HG03159 (cell line): ENCODE results near the gene LRRC61.
"Not testable (repeated sequence)": the region's sequence is repeated elsewhere in the genome, so short reads cannot be mapped to it uniquely, and the experiment has no call there.

Experiments used
- ATAC-seq: cut with Tn5 transposase; IDR thresholded peaks from one replicate; pipeline ENCODE4 v1.9.1; 2021; ENCODE audit warnings: mild to moderate bottlenecking, moderate library complexity; ENCODE audit not compliant: unreplicated experiment

Gene LRRC61, protein sequence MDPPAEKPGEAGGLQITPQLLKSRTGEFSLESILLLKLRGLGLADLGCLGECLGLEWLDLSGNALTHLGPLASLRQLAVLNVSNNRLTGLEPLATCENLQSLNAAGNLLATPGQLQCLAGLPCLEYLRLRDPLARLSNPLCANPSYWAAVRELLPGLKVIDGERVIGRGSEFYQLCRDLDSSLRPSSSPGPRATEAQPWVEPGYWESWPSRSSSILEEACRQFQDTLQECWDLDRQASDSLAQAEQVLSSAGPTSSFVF

DNA sequence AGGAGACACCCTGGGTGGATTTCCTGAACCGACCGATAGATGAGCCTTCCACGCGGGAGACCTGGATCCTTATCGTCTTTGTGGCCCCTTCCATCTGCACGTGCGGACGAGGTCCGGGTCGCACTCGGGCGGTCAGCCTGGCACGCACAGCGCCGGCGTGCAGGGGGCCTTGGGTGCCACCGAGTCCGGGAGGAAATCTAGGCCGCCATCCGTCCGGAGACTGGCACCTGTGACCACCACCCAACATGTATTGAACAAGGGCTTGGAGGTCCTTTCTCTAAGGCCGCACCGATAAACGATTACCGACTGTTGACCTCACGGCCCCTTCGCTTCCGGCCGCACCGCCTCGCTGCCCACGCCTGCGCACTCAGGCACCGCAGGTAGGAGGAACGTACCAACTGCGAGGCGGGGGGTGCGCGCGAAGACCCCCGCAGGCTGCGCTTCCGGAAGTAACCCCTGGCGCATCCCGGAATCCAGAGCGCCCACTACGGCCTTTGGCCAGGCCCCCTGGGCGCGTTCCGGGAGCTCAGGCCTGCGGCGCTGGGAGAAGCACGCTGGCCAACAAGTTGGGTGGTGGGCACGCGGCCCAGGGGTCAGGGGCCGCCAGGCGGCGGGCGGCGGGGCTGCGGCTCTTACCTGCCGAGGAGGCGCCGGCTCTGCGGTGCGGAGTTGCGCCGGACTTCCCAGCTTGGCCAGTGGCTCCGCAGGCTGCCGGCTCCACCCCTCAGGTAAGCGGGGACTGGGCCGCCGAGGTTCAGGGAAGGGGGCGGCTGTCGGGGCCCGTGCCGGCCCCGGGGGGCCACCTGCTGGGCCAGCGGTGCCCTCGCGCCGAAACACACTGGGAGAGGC lies at the start of gene LRRC61, which contains the start of gene ACTR3C:
Gene LRRC61 (plus strand): TSS at position 523 of the 849 bp plus-strand sequence. CDS start 13,507 bp downstream, outside the sequence.
Gene ACTR3C (minus strand): TSS at position 713 of the 849 bp plus-strand sequence. CDS start 28,249 bp downstream, outside the sequence.
- peak; percentile 66 for ATAC-seq

DNA sequence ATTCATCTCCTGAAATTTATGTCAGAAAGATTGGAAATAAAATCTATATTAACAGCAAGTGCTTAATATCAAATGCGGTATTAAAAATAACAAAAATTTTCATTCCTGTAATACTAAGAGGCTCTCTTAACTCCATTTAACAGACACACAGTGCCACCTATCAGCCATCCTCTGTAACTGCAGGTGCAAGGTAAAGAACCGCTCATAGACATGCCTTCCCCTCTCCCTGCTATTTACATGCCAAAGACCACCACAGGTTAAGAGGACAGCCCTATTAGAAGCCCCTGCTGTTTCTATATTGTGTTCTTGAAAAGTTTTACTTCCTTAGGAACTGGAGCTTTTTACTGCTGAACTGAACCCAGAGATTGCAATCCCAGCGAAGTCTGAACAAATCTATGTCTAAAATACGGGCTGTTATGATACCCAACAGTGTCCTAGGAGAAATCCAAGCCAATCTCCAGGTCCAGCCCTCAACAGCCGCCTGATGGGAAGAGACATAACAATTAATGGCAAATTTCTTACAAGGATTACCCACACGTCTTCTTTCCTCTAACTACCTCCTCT lies 46.9 kb upstream of the LRRC61 start:
- peak; percentile 66 for ATAC-seq

DNA sequence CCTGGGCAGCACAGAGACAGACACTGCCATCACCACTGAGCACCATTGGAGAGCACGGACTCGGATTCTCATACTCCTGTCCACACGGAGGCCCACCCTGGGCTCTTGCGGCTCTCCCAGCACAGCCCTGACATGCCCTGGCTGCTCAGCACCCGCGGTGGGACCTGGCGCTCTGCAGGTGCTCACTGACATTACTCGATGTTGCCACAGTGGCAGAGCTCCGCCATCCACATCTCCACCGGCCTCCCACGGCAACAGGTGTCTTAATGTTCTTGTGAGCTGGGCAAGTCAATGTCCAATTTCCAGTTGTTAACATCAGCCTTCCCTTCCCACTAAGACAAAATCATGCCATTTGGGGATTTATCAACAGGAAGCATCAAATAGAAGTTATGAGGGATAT lies 44.8 kb upstream of the LRRC61 start:
- not testable (repeated sequence) for ATAC-seq

DNA sequence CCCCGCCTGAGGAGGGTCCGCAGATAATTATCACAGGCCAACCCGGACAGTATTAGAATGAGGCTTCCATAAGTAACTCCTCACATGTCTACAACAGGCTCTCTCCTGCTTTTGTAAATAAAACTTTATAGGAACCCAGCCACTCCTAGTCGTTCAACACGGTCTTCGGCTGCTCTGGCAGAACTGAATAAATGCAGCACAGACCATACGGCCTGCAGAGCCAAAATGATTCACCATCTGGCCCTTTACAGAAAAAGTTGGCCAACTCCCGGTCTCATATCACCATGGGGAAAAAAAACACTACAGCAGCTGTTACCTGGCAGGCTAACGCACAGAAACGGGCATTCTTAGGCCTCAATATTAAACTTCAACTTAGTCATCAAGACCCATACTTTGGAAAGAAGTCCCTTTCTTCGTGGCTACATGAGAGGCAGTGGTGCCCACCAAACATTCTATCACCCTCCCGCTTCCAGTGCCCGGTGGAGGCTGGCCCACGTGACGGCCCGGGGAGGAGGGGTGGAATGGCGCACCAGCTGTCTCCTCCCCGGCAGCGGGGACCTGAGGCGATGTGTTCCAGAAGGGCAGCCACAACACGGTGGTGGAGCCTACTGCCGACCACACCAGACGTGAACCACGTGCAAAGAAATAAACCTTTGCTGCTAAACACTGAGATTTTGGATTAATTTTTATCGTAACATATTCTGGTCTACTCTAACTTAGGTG lies 41.3 kb upstream of the LRRC61 start:
- ATAC-seq: not testable (repeated sequence)

DNA sequence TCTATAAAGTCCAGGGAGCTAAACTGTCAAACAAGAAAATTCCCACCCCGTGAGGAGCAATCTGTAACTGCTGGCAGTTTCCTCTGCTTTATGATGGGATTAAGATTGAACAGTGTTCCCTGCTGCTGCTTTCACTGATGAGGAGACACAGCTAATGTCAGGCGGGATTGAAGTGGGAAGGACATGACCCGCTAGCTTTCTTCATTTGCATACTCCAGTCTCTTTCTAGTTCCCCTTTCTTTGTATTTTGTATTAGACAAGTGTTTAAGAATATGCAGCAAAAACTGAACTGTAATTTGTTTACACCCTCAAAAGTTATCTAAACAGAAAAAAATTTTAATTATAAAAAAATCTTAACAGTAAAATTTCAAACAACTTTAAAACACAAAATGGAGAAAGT lies 40.0 kb upstream of the LRRC61 start:
- ATAC-seq: not testable (repeated sequence)

DNA sequence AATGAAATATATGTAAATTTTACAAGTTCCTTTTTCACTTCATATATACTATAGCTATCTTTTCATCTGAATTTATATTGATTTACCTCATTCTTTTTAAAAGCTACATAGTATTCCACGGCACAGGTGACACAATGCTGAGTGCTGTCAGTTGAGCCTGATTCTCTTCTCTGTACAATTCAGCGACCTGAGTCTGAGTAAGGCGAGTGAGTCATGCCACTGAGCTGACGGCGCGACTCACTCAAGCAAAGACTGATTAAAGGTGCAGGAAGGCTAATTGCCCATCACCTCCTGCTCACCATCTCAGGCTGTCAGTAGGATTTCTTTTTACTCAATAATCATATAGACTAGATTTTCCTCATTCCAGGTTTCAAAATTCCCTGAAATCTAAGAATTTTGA lies 39.5 kb upstream of the LRRC61 start:
- not testable (repeated sequence) for ATAC-seq

DNA sequence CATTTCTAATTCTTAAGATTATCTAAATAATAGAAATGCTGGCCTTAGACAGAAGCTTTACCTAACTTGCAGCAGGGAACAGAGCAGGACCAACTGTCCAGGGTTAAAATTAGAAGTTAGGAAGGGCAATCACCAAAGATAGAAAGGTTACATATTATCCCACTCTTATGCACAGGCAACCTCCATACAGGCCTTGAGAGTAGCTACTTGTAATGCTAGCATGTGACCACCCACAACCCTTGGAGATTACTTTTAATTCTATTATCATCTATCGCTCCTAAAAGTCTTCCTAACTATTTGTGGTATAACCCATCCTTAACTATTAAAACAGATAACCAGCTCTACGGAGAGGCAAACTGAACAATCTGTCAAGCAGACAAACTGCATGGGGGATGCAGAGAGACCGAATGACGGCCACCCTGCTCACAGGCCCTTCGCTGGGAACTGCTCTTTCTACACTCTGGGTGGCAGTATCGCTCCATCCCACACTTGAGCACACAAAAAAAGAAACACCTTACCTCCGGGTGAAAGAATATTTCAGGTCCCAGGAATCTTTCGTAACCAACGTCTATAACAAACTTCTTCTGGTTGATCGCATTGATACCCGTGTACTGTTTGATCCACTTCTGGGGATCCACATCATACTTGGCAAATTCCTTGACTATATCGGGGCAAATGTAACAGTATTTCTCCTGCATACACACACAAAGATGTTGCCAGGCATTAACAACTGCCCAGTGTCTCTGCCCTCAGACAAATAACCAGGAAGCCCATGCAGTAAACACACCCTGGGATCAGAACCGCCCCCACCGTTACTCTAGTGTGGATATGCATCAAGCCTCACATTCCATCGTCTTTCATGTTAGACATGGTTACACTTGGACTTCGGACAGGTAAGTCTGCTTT lies 37.1 kb upstream of the LRRC61 start:
- peak; percentile 64 for ATAC-seq

DNA sequence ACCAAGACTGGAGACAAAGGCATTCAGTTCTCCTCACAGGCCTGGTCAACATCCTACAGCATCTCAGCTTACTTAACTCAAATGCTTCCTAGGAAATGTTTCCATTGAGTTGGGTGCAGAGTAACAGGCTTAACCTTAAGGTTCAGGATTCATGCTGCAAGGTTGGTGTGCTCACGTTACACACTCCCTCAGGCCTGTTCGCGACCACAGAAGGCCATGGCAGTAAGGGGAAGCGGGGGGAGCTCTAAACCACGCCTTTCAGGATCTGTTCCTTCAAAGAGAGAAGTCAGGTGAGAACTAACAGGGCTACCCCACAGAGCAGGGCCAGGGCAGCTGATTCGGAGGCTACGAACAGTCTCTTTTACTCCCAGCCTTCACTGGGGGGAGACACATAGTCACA lies 35.3 kb upstream of the LRRC61 start:
- not testable (repeated sequence) for ATAC-seq

DNA sequence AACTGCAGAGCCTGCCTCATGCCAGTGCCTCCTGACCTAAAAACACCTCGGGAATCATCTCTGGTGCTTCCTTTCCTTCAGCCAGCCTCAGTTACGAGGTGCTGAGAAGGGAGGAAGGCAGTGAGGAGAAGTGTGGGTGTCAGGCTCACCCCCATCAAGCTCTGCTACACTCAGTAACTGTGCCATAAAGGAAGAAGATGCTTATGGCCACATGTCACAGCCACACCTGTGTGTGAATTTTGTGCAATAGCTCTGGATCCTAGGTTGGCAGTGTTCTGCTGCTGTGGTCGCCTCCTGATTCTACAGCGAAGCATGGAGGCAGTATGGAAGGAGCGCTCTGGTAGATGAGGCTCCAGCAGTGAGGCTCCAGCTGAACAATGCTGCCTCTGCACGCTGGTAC lies 34.3 kb upstream of the LRRC61 start:
- ATAC-seq: not testable (repeated sequence)

DNA sequence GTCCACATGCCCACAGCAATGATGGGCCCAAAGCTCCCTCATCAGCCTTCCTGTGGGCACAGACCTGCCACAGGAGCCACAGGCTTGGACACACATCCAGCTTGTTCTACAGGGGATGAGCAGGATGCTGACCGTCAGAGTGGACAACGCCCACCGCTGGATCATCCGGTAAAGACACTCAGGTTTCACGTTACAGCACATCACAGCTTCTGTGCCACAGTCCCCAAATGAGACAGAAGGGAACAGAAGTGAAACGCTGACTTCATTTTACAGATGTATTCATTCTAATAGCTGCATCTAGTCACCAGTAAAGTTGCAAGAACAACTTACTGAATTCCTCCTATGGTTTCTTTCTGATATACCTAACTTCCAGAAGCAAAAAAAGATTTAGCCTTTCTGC lies 32.8 kb upstream of the LRRC61 start:
- not testable (repeated sequence) for ATAC-seq

DNA sequence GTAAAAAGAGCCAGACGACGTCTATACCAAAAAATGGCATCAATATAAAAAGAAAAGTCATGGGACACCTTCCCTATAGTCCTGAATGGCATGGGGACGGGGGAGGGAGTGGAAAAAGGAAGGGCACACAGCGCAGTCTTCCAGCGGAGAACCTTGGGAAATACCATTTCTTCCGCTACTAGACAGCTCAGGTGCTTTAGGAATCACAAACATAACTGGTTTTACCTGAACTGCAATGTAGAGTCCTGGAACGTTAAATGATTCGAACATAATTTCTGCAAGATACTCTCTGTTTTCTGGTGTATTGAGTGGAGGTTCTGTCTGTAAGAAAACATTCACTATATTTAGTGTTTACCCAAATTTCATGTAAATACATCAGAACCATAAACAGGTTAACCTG lies 28.1 kb upstream of the LRRC61 start:
- ATAC-seq: not testable (repeated sequence)

DNA sequence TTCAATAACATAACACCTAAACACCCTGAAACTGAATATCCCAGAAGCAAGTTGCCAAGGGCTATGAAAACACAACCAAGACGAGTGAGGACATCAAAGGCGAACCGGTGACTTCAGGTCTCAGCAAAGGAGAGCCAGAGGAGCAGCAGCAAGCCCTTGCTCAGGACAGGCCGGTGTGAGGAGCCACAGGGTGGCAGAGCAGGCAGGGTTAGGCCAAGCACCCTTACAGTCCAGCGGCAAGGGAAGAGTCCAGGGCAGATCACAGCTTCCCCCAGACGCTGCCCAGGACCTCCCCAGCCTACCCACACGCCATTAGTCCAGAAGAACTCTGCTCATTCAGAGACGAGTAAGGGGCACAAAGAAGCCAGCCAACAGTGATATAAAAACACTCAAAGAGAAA lies 27.5 kb upstream of the LRRC61 start:
- not testable (repeated sequence) for ATAC-seq

DNA sequence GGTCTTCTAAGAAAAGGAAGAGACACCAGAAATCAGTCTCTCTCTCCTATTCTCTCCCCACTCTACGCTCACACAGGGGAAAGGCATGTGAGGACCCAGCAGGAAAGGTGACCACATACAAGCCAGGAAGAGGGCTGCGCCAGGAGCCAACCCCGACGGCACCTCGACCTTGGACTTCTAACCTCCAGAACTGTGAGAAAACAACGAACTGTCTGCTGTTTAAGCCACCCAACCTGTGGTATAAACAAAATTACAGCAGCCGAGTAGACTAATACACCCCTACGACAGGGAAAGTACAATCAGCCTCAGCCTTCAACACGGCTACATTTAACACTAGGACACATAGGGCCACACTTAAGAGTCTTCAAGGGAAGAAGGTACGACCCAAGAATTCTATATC lies 26.4 kb upstream of the LRRC61 start:
- not testable (repeated sequence) for ATAC-seq

DNA sequence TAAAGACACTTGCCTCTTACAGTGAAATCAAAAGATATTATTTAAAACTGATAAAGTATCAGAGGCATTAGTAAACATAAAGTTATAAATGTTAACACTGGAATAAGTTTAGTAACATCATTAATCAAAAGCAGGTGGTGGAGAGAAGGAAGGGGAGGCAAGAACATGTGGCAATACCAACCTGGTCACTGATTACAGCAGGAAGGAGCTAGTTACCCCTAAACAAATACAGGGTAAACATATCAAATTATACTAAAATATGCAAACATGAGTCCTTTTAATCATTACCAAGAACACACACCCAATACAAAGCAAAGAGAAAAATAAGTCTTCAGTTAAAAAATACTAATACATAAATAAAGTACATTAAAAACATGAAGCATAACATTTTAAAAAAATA lies 25.2 kb upstream of the LRRC61 start:
- not testable (repeated sequence) for ATAC-seq

DNA sequence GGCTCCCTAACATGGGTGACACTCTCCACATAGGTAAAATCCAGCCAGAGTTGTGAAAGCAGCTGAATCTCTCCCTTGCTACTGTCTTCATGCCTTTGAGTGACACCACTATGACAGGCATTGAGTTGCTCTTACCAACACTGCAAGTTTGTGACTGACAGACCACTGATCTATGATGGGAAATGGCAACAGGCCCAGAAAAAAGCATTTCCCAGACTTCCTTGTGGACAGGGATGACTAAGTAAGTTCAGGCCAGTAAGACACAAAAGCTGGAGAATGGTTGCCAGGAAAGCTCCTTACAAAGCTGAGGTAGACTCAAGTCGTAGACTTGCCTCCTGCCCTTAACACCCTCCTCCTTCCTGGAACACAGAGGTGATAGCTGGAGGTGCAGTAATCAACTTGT lies 20.2 kb upstream of the LRRC61 start:
- not testable (repeated sequence) for ATAC-seq

DNA sequence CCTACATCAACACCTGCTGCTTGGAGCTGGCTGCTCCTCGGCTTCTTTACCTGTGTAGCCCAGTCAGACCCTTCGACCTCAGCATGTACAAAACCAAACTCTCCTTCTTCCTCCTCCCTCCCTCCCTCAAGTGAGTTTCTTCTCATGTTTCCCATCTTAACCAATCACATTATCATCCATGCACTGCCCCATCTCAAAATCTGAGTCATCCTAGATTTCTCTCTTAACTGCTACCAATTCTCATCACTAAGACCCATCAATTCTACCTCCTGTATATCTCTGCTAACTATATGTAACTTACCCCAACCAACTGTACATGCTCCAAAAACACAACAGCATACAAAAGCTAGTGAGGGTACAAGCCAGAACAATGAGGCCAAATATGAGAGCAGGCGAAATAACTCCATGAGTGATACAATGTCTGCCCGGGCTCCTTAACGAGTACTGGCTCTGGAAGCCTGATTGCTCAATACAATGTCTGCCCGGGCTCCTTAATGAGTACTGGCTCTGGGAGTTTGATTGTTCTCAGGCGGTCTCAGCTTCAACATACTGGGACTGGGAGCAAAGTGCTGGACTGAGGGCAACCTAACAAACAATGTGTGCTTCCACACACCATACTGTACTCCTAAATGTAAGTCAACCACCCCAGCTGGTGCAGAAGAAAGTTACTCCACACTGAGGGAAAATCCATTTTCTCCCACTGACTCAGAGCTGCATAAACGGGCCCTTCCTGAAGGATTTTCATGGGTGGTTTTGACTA lies 18.5 kb upstream of the LRRC61 start:
- not testable (repeated sequence) for ATAC-seq

DNA sequence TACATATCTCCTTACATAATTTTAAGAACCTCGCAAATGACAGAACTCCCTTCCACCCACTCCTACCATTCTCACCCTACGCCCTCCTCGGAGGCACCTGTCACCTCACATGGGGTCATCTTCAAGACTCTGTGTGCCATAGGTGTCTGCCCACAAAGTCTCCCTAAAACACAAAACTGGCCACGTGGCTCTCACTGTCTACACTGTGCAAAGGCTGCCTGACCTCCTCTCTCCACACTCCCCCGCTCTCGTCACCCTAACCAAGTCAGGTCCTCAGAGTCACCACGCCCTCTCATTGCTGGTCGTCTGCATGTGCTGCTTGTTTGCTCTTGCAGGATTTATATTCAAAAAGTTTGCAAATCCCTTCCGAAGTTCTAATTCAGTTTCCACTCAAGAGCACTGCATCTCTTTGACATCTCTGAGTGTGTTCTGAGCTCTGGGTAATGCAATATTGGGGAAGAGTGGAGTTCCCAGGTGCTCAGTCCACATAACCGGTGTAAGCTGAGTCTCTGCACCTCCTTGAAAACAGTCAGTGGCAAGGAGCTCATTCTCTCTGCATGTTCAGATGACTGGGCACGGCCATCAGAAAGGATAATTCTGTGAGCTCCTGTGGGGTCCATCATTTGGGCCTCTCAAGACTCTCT lies 17.8 kb upstream of the LRRC61 start:
- ATAC-seq: not testable (repeated sequence)

DNA sequence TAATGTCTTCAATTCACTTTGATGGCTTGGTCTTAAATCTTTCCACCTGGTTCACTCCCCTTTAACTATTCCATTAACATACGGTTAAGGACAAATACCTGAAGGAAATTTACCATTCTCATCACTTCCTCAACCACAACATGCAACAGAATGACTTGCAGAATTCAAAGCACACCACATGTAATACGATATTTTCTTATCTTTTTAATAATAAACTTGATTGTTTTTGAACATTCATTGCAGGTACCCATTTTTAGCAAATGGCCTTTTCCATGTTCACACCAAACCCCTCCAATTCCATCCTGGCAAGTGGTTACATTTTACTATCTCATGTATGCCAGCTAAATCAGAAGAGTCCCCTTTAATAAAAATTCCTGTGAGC lies 17.3 kb upstream of the LRRC61 start:
- not testable (repeated sequence) for ATAC-seq

DNA sequence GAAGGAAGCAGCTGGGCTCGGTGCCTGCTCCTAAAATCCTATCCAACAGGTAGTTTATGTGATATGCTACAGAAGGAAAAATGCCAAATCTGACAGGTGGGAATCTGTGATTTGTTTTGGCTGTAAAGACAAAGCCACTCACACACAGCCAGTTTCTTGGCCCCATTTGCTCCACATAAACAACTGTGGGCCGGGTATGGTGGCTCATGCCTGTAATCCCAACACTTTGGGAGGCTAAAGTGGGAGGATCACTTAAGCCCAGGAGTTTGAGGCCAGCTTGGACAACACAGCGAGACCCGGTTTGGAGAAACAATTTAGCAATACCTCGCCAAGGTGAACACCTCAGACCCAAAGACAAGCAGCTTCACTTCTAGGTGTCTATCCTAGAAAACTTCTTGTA lies 16.8 kb upstream of the LRRC61 start:
- not testable (repeated sequence) for ATAC-seq
